Endothelial cell of umbilical vein (primary cell): ENCODE measurements around the gene NR6A1. TPM values are rescaled to one million over a fixed set of nuclear protein-coding genes. Genes with fewer than 3 reads are reported as not detected.

Experiments used
- BruUV-seq: library from RNA; stranded (reverse); fragments of 400-500 nt; replicated peaks from 2 replicates; lab custom pipeline; 2021; lab: Mats Ljungman, UMichigan
- CTCF ChIA-PET: fragments of 300-600, 350-600 bp; sonication (Branson Sonifier 250); formaldehyde crosslinking; loops from one replicate; lab custom pipeline; 2021; ENCODE audit warnings: antibody characterized with exemption, inconsistent platforms; lab: Charles Lee
- POLR2A ChIA-PET: fragments of 300-600, 350-600 bp; sonication (Branson Sonifier 250); formaldehyde crosslinking; loops from one replicate; lab custom pipeline; 2021; ENCODE audit warnings: antibody characterized with exemption, inconsistent platforms; lab: Charles Lee
- DNase-seq: peaks from one replicate; pipeline ENCODE4 v3.0.0-alpha.2; 2011; ENCODE audit warnings: low read depth, low spot score
- FAIRE-seq: peaks from 2 replicates; lab custom pipeline; 2011; peaks lifted over from hg19 to GRCh38; lab: Jason Lieb, UNC
- H2AFZ ChIP-seq: 2 replicates; pipeline ENCODE4 v1.6.0; 2012; ENCODE audit warnings: low read depth, low read length, control low read depth, inconsistent platforms
- H3K27ac ChIP-seq: 2 replicates; pipeline ENCODE4 v1.5.1; 2011; ENCODE audit warnings: low read depth, mild to moderate bottlenecking, control low read depth, low read length, moderate library complexity; ENCODE audit not compliant: insufficient read depth
- H3K27me3 ChIP-seq, 2 experiments: 2 replicates each; pipeline versions ENCODE4 v1.6.0 to v1.6.1; 2011; ENCODE audit warnings: low read length in 2 of 2, mixed read lengths in 1 of 2; ENCODE audit not compliant: control insufficient read depth in 2 of 2, insufficient read depth in 2 of 2
- H3K36me3 ChIP-seq, 2 experiments: 2 replicates in 1 of 2; 3 replicates in 1 of 2; pipeline ENCODE4 v1.5.1; 2011; ENCODE audit warnings: low read length in 2 of 2, mild to moderate bottlenecking in 1 of 2, moderate library complexity in 1 of 2; ENCODE audit not compliant: control insufficient read depth in 2 of 2, insufficient read depth in 2 of 2; ENCODE audit errors: extremely low read depth in 1 of 2
- H3K4me1 ChIP-seq: 3 replicates; pipeline ENCODE4 v1.5.1; 2011; ENCODE audit warnings: mild to moderate bottlenecking, low read length; ENCODE audit not compliant: control insufficient read depth, insufficient read depth; ENCODE audit errors: extremely low read depth
- H3K4me2 ChIP-seq: 2 replicates; pipeline ENCODE4 v1.6.1; 2011; ENCODE audit warnings: low read length, control low read depth, mixed read lengths; ENCODE audit not compliant: insufficient read depth
- H3K4me3 ChIP-seq, 3 experiments: fragments of 200-600 bp in 1 of 3; sonication (generic), shearing (Covaris generic) in 1 of 3; replicated peaks in 1 of 3; 2 replicates each; pipeline ENCODE4 v1.5.1; 2011 to 2016; ENCODE audit warnings: control low read depth in 3 of 3, low read length in 3 of 3, mild to moderate bottlenecking in 2 of 3, inconsistent platforms in 1 of 3, low read depth in 1 of 3, moderate library complexity in 1 of 3; ENCODE audit not compliant: insufficient read depth in 1 of 3
- H3K79me2 ChIP-seq: 2 replicates; pipeline ENCODE4 v1.6.0; 2012; ENCODE audit warnings: low read length, inconsistent platforms; ENCODE audit not compliant: control insufficient read depth, insufficient read depth
- H3K9ac ChIP-seq: replicated peaks from 2 replicates; pipeline ENCODE3; 2011; ENCODE audit warnings: low read length, control low read depth; ENCODE audit not compliant: insufficient read depth; ENCODE audit errors: extremely low read depth
- H3K9me1 ChIP-seq: replicated peaks from 3 replicates; pipeline ENCODE4 v1.6.0; 2011; ENCODE audit warnings: mild to moderate bottlenecking, low read length; ENCODE audit not compliant: control insufficient read depth, insufficient read depth; ENCODE audit errors: extremely low read depth
- H3K9me3 ChIP-seq: replicated peaks from 2 replicates; pipeline ENCODE4 v1.5.1; 2012; ENCODE audit warnings: low read length, inconsistent platforms; ENCODE audit not compliant: control insufficient read depth, insufficient read depth
- H4K20me1 ChIP-seq: replicated peaks from 2 replicates; pipeline ENCODE3; 2011; ENCODE audit warnings: mild to moderate bottlenecking, low read length; ENCODE audit not compliant: control insufficient read depth, insufficient read depth; ENCODE audit errors: extremely low read depth
- EZH2 ChIP-seq: IDR thresholded peaks from 2 replicates; pipeline ENCODE4 v1.6.1; 2012; ENCODE audit warnings: borderline replicate concordance, low read depth, mild to moderate bottlenecking, moderate library complexity, low read length, inconsistent platforms; ENCODE audit not compliant: severe bottlenecking
- FOS ChIP-seq: IDR thresholded peaks from 2 replicates; pipeline ENCODE4 v1.6.1; 2011; ENCODE audit warnings: mild to moderate bottlenecking, low read length, moderate library complexity, borderline replicate concordance; ENCODE audit not compliant: insufficient read depth
- GATA2 ChIP-seq: IDR thresholded peaks from 2 replicates; pipeline ENCODE4 v1.7.0; 2011; ENCODE audit warnings: low read depth, mild to moderate bottlenecking, moderate library complexity, mixed read lengths, low read length; ENCODE audit not compliant: insufficient read length, insufficient read depth
- JUN ChIP-seq: IDR thresholded peaks from 2 replicates; pipeline ENCODE4 v1.6.1; 2011; ENCODE audit warnings: borderline replicate concordance, low read depth; ENCODE audit not compliant: insufficient read length, insufficient read depth
- MAX ChIP-seq: IDR thresholded peaks from 2 replicates; pipeline ENCODE4 v1.6.1; 2011; ENCODE audit not compliant: insufficient read depth, insufficient read length
- MYC ChIP-seq: IDR thresholded peaks from one replicate; pipeline ENCODE4 v1.6.1; 2011; ENCODE audit warnings: mild to moderate bottlenecking, low read depth, low read length
- POLR2A ChIP-seq: IDR thresholded peaks from 2 replicates; pipeline ENCODE4 v1.6.1; 2012; ENCODE audit warnings: low read depth, mild to moderate bottlenecking, control low read depth, low read length
- POLR2AphosphoS5 ChIP-seq: IDR thresholded peaks from 2 replicates; pipeline ENCODE4 v1.6.1; 2012; ENCODE audit warnings: low read depth, mild to moderate bottlenecking, control low read depth, low read length, moderate library complexity; ENCODE audit not compliant: insufficient read depth
- dilution Hi-C: fragments of 300-500 bp; cut with MboI; formaldehyde crosslinking; loops from one replicate; pipeline ENCODE4 v1.15.0; 2019; ENCODE audit warnings: low sequenced_read_pairs; ENCODE audit not compliant: extremely low pct_ligation_motif_present
- intact Hi-C: fragments of 100-400 bp; cut with micrococcal nuclease; formaldehyde crosslinking; loops from one replicate; pipeline ENCODE4 v1.10.0; 2022
- polyA plus RNA-seq, 4 experiments: library from polyadenylated mRNA; depleted of rRNA in 3 of 4; stranded (reverse) in 3 of 4; unstranded in 1 of 4; fragments of >200 nt; gene quantifications; 2 replicates each; pipeline versions ENCODE4 v1.2.1 to v1.2.3, GENCODE V29; 2011 to 2012; ENCODE audit warnings: missing spikeins in 1 of 4
- total RNA-seq: library from RNA; stranded (reverse); gene quantifications from 2 replicates; pipeline ENCODE4 v1.2.3, GENCODE V29; 2021
- TF ChIP-seq, protein P1 (sequence below), 2 donors: IDR thresholded peaks; 1 replicate in 1 of 2; 2 replicates in 1 of 2; pipeline ENCODE4 v1.5.1; 2011; ENCODE audit warnings: low read length in 2 of 2, mild to moderate bottlenecking in 2 of 2, moderate library complexity in 2 of 2, control low read depth in 1 of 2, inconsistent platforms in 1 of 2, low read depth in 1 of 2; ENCODE audit not compliant: insufficient read depth in 1 of 2; ENCODE audit errors: extremely low read depth in 1 of 2

The NR6A1 gene
- total and polyA plus RNA-seq, 2 donors (not counting 3 experiments of a cell fraction or from before 2014, with no cell fraction given) = 0.17 to 1.2 TPM

GRCh38 chr9:124600407-124600806 lies 170.7 kb downstream of the NR6A1 start:
- no peak for FAIRE-seq
- dilution Hi-C loops (no loop called here), intact Hi-C loops (no loop called here)
- no peak overlapping the region for H3K27ac ChIP-seq
- TF ChIP-seq POLR2AphosphoS5 (no peak), EZH2 (no peak), MAX (no peak), POLR2A (no peak), JUN (no peak), MYC (no peak), FOS (no peak), GATA2 (no peak)
- TF ChIP-seq, protein P1, sequence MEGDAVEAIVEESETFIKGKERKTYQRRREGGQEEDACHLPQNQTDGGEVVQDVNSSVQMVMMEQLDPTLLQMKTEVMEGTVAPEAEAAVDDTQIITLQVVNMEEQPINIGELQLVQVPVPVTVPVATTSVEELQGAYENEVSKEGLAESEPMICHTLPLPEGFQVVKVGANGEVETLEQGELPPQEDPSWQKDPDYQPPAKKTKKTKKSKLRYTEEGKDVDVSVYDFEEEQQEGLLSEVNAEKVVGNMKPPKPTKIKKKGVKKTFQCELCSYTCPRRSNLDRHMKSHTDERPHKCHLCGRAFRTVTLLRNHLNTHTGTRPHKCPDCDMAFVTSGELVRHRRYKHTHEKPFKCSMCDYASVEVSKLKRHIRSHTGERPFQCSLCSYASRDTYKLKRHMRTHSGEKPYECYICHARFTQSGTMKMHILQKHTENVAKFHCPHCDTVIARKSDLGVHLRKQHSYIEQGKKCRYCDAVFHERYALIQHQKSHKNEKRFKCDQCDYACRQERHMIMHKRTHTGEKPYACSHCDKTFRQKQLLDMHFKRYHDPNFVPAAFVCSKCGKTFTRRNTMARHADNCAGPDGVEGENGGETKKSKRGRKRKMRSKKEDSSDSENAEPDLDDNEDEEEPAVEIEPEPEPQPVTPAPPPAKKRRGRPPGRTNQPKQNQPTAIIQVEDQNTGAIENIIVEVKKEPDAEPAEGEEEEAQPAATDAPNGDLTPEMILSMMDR (IDR thresholded peaks at IDR 0.05; ENCODE audit: extremely low read depth in 1 of 2, insufficient read depth in 1 of 2, low read depth in 1 of 2, low read length in 2 of 2) = no peak
- no peak for DNase-seq
- no peak overlapping the region for H2AFZ ChIP-seq
- H3K4me2 ChIP-seq = no peak overlapping the region
- POLR2A ChIA-PET = no interaction called here
- H3K4me3 ChIP-seq = no peak overlapping the region
- no peaks in the 10 kb centered on the region for H3K36me3 ChIP-seq
- H3K9ac ChIP-seq = no peak overlapping the region
- BruUV-seq = no TSS peak
- H3K9me1 ChIP-seq = no peaks in the 10 kb centered on the region
- H3K4me1 ChIP-seq = no peaks in the 10 kb centered on the region
- CTCF ChIA-PET = interaction anchor here (0.7 kb wide), 1 partner anchor 17 kb away, joined by 3 read pairs; no protein-coding TSS in a partner anchor
- H4K20me1 ChIP-seq = no peaks in the 10 kb centered on the region
- H3K79me2 ChIP-seq = no peaks in the 10 kb centered on the region
- H3K9me3 ChIP-seq = no peaks in the 10 kb centered on the region
- peaks cover 8 to 13% of the 10 kb centered on the region in 2 experiments for H3K27me3 ChIP-seq
